KMS-11 (cell line): ENCODE measurements around the gene CLCN5.

Experiments
- H2AFZ ChIP-seq: fragments of 200-600 bp; sonication (generic); 2 replicates; pipeline ENCODE4 v1.6.1; 2016; ENCODE audit warnings: antibody characterized with exemption, mixed run types, low read depth
- H3K27ac ChIP-seq: fragments of 200-600 bp; sonication (generic); 2 replicates; pipeline ENCODE4 v1.6.1; 2016; ENCODE audit warnings: mild to moderate bottlenecking, mixed run types
- H3K27me3 ChIP-seq: fragments of 200-600 bp; sonication (generic); 2 replicates; pipeline ENCODE4 v1.6.1; 2017; ENCODE audit warnings: mild to moderate bottlenecking, low read depth, mixed run types, moderate library complexity; ENCODE audit not compliant: insufficient read depth
- H3K36me3 ChIP-seq: fragments of 200-600 bp; sonication (generic); 2 replicates; pipeline ENCODE4 v1.6.1; 2017; ENCODE audit warnings: mild to moderate bottlenecking, mixed run types; ENCODE audit not compliant: insufficient read depth
- H3K4me1 ChIP-seq: fragments of 200-600 bp; sonication (generic); 2 replicates; pipeline ENCODE4 v1.6.1; 2016; ENCODE audit warnings: mild to moderate bottlenecking, low read depth, mixed run types; ENCODE audit not compliant: poor library complexity, severe bottlenecking
- H3K4me2 ChIP-seq: fragments of 200-600 bp; sonication (generic); 2 replicates; pipeline ENCODE4 v1.7.0; 2016; ENCODE audit warnings: mild to moderate bottlenecking, mixed run types
- H3K4me3 ChIP-seq: fragments of 200-600 bp; sonication (generic); IDR thresholded peaks from 2 replicates; pipeline ENCODE4 v1.6.1; 2017; ENCODE audit warnings: low read depth, low read length, mixed read lengths; ENCODE audit not compliant: insufficient read depth
- H3K79me2 ChIP-seq: fragments of 200-600 bp; sonication (generic); 2 replicates; pipeline ENCODE4 v1.6.1; 2016; ENCODE audit warnings: low read depth, mixed run types; ENCODE audit not compliant: insufficient read depth
- H3K9ac ChIP-seq: fragments of 200-600 bp; sonication (generic); 2 replicates; pipeline ENCODE4 v1.6.1; 2016; ENCODE audit warnings: mild to moderate bottlenecking, mixed run types
- H4K20me1 ChIP-seq: fragments of 200-600 bp; sonication (generic); 2 replicates; pipeline ENCODE4 v1.6.1; 2016; ENCODE audit warnings: mild to moderate bottlenecking, mixed run types; ENCODE audit not compliant: insufficient read depth
- CTCF ChIP-seq: fragments of 200-600 bp; sonication (generic); conservative IDR thresholded peaks from 2 replicates; pipeline ENCODE4 v1.6.1; 2017; ENCODE audit warnings: low read depth, mild to moderate bottlenecking, antibody characterized with exemption, low read length, moderate library complexity, mixed read lengths

The CLCN5 gene

DNA sequence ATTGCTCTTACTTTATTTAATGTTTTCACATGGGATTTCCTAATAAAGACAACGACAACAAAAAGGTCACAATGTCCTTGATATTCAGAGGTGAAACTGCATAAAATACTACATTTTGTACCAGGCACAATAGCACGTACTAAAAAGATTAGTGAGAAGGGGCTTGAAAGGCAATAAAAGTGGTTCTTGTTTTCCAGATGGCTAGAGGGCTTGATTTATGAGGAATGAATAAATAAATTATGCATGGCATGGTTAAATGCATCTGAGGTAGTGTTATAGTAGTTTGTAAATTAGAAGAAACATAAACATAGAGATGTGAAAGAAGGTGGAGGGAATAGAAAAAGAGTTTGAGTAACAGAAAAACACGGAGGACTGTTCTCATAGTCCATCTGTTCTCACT, 123.4 kb downstream of the CLCN5 start:
- no peak overlapping the region for H2AFZ ChIP-seq
- no peaks in the 10 kb centered on the region for H3K4me1 ChIP-seq
- H3K36me3 ChIP-seq: no peaks in the 10 kb centered on the region
- H3K27ac ChIP-seq: no peak overlapping the region
- H4K20me1 ChIP-seq: no peaks in the 10 kb centered on the region
- H3K4me2 ChIP-seq: no peak overlapping the region
- H3K9ac ChIP-seq: no peak overlapping the region
- H3K4me3 ChIP-seq: no peak overlapping the region
- no peaks in the 10 kb centered on the region for H3K79me2 ChIP-seq
- no peaks in the 10 kb centered on the region for H3K27me3 ChIP-seq
- TF ChIP-seq CTCF: no peak

- Histone ChIP-seq H3K27ac (no peak overlapping the region), H2AFZ (no peak overlapping the region), H3K27me3 (no peaks in the 10 kb centered on the region), H3K4me2 (no peak overlapping the region), H3K79me2 (no peaks in the 10 kb centered on the region), H3K4me3 (no peak overlapping the region), H3K4me1 (no peaks in the 10 kb centered on the region), H4K20me1 (no peaks in the 10 kb centered on the region), H3K36me3 (no peaks in the 10 kb centered on the region), H3K9ac (no peak overlapping the region)
- TF ChIP-seq CTCF: no peak
Measured at GRCh38 chrX:50049228-50049627, 126.8 kb downstream of the CLCN5 start.

DNA sequence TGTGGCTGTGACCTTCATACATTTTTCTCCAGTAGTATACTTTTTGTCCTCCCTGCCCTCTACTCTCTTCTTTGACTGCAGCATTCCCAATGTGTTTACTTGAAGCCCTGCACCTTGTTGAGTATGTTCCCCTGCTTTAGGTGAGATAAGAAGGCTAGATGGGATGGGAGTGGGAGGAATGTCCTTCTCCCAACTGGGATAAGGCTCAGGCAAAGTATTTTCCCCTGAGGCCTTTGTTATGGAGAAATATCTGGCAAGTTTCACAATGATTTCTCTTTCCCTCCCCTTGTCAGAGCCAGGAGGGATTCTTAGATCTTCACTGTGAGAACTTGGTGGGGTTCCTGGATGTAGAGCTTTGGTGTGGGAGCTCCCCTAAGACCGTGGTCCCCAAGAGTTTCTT, 131.8 kb downstream of the CLCN5 start:
- H3K9ac ChIP-seq: no peak overlapping the region
- no peak overlapping the region for H2AFZ ChIP-seq
- no peaks in the 10 kb centered on the region for H3K27me3 ChIP-seq
- H3K27ac ChIP-seq: no peak overlapping the region
- H3K4me1 ChIP-seq: no peaks in the 10 kb centered on the region
- H3K4me3 ChIP-seq: no peak overlapping the region
- no peak for TF ChIP-seq CTCF
- H3K4me2 ChIP-seq: no peak overlapping the region
- H3K36me3 ChIP-seq: no peaks in the 10 kb centered on the region
- H3K79me2 ChIP-seq: no peaks in the 10 kb centered on the region
- H4K20me1 ChIP-seq: no peaks in the 10 kb centered on the region

DNA sequence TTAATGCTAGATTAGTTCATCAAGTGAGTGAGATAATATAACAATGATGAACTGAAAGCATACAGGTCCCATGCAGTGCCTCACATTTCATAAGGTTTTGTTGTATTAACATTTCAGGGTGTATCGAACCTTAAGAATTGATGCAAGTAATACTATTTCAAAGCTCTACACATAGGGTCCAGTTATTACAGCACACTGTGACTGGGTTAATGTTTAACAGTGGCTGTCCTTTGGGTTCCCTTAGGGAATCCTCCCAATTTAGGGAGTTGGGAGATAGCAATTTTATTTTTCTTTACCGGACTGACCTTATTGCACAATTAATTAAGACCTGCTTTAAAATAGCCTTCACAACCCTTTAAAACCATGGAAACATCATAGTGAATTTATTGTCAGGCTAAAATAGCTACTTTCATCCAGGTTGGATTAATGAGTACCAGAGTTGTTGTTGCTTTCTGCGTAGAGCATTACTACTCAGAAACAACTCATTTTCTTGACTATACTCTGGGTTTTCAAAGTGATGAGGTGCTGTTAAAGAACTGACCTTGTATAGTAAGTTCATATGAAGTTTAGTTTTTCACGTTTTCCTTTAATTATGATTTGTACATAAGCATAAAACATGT, 144.0 kb downstream of the CLCN5 start:
- Histone ChIP-seq H4K20me1 (no peaks in the 10 kb centered on the region), H2AFZ (no peak overlapping the region), H3K4me3 (no peak overlapping the region), H3K4me2 (no peak overlapping the region), H3K9ac (no peak overlapping the region), H3K4me1 (no peaks in the 10 kb centered on the region), H3K36me3 (no peaks in the 10 kb centered on the region), H3K27me3 (no peaks in the 10 kb centered on the region), H3K27ac (no peak overlapping the region), H3K79me2 (no peaks in the 10 kb centered on the region)
- TF ChIP-seq CTCF: no peak
